ENCODE measurements around the gene HNF1B. TPM values are rescaled to one million over a fixed set of nuclear protein-coding genes. Genes with fewer than 3 reads are reported as not detected.

HNF1B gene
- total and polyA plus RNA-seq, 4 experiments from 2014 or later = not detected

DNA sequence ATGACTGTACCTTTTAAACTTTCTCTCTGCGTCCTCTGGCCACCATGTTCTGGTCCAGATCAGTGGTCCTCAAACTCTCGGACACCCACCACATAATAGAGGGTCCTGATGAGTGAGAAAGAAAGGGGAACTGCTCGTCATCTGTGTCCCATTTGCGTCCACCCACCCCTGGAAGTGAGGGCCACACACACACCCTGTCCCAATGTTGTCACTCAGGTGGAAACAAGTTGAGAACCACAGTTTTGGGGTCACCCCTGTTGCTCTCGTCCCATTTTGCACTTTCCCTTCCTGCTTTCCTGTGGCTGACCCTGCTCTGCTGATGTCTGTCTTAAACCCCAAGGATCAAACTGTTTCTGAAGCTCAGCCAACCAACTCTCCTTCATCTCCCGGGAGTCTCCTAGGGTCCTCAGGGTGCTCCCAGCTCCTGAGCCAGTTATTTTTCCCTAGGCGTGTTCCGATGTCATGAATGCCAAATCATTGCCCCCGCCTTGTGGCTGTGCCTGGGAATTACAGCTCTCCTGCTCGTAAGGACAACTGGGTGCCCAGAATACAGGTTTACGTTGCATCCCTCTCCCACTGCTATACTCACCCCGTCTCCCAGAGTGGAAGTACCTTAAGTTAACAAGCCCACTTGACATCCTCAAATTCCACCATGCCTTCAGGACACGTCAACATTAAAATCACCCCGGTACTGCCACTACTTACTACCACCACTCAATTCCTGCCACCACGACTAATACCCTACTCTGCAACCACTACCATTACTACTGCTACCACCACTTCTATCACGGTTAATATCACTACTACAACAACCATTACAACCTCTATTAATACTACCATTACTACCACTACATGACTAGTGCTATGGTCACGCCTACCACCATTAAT, 26.0 kb upstream of the HNF1B start:
- intact Hi-C loops (cut with micrococcal nuclease) = no loop called here
- peaks cover 0 to 3% (median 0%) of the 10 kb centered on the region in 8 donors for H3K9me3 Mint-ChIP-seq
- peaks cover 0 to 3% of the 10 kb centered on the region in 2 donors for H3K27me3 Mint-ChIP-seq
- H3K4me3 Mint-ChIP-seq = no peak overlapping the region
- CTCF ChIA-PET (ENCODE audit: partially characterized antibody) = interaction anchor here (0.8 to 1.2 kb wide), 3 partner anchors 16 to 398 kb away, joined by 3 to 4 read pairs (median 3); no protein-coding TSS in a partner anchor
- no peaks in the 10 kb centered on the region for H3K36me3 Mint-ChIP-seq
- no peaks in the 10 kb centered on the region for H3K27me3 ChIP-seq (ENCODE audit: insufficient read depth, low read length)
- H3K4me1 ChIP-seq (ENCODE audit: insufficient read depth, low read length) = peaks cover 8% of the 10 kb centered on the region
- no peaks in the 10 kb centered on the region for H3K36me3 ChIP-seq (ENCODE audit: insufficient read depth, low read length)
- no peak overlapping the region for H3K4me3 ChIP-seq (ENCODE audit: low read length in 2 of 2)
- no peak for DNase-seq
- peaks cover 3 to 10% (median 7%) of the 10 kb centered on the region in 4 donors for H3K4me1 Mint-ChIP-seq
- POLR2A ChIA-PET (ENCODE audit: partially characterized antibody) = no interaction called here
- H3K27ac ChIP-seq (ENCODE audit: low read depth, low read length) = no peak overlapping the region
- H3K9me3 ChIP-seq (ENCODE audit: control insufficient read depth in 1 of 2, low read length in 2 of 2) = no peaks in the 10 kb centered on the region
- H3K27ac Mint-ChIP-seq = no peak overlapping the region

DNA sequence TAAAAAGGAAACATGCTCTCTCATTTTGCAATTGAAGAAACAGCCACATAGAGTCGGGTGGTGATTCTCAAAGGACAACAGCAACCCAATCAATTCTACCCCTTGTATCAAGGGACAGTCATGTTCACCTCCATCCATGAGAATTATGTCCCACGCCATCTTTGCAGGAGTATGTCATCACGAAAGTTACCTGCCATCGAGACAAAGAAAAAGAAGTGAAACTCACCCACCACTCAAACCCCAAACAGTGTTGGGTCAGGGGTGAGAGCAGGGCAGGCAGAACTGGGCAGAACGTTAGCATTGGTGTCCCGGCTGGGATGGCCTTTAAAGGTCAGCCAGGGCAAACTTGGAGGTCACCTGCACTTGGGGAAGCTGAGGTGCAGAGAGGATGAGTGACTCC, 24.2 kb upstream of the HNF1B start:
- H3K27ac Mint-ChIP-seq = no peak overlapping the region
- Histone ChIP-seq H3K36me3 (ENCODE audit: insufficient read depth, low read length) (no peaks in the 10 kb centered on the region), H3K4me1 (ENCODE audit: insufficient read depth, low read length) (peaks cover 15% of the 10 kb centered on the region), H3K27ac (ENCODE audit: low read depth, low read length) (no peak overlapping the region), H3K4me3 (ENCODE audit: low read length in 2 of 2) (no peak overlapping the region), H3K9me3 (ENCODE audit: control insufficient read depth in 1 of 2, low read length in 2 of 2) (no peaks in the 10 kb centered on the region), H3K27me3 (ENCODE audit: insufficient read depth, low read length) (no peaks in the 10 kb centered on the region)
- intact Hi-C loops (cut with micrococcal nuclease) = no loop called here
- ChIA-PET POLR2A (ENCODE audit: partially characterized antibody) (no interaction called here), CTCF (ENCODE audit: partially characterized antibody) (no interaction called here)
- peaks cover 0 to 3% (median 0%) of the 10 kb centered on the region in 8 donors for H3K9me3 Mint-ChIP-seq
- peaks cover 7 to 18% (median 13%) of the 10 kb centered on the region in 4 donors for H3K4me1 Mint-ChIP-seq
- peaks cover 2 to 3% of the 10 kb centered on the region in 2 donors for H3K27me3 Mint-ChIP-seq
- no peaks in the 10 kb centered on the region for H3K36me3 Mint-ChIP-seq
- no peak overlapping the region for H3K4me3 Mint-ChIP-seq
- no peak for DNase-seq

DNA sequence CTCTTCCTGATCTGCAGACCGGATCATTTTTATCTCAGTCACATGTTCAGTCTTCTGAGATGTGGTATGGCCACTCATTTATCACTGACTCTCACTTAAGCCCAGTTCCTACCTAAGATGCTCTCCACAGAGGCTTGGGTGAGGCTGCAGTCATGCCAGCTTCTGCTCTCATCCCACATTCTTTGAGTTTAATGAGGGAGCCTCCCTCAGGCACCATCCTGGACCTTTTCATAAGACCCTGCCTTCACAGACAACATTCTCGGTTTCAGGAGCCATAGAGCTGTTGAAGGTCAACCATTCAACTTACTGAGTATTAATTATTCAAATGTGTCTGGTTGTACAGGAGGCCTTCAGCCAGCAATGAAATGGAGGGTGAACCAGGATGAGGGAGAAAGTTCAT, 23.6 kb upstream of the HNF1B start:
- intact Hi-C loops (cut with micrococcal nuclease) = no loop called here
- Mint-ChIP-seq H3K9me3 (peaks cover 0 to 3% (median 0%) of the 10 kb centered on the region in 8 donors), H3K27me3 (peaks cover 3 to 4% of the 10 kb centered on the region in 2 donors), H3K36me3 (no peaks in the 10 kb centered on the region), H3K4me1 (peaks cover 7 to 19% (median 12%) of the 10 kb centered on the region in 4 donors), H3K4me3 (no peak overlapping the region), H3K27ac (no peak overlapping the region)
- peaks cover 16% of the 10 kb centered on the region for H3K4me1 ChIP-seq (ENCODE audit: insufficient read depth, low read length)
- no peaks in the 10 kb centered on the region for H3K36me3 ChIP-seq (ENCODE audit: insufficient read depth, low read length)
- H3K9me3 ChIP-seq (ENCODE audit: control insufficient read depth in 1 of 2, low read length in 2 of 2) = no peaks in the 10 kb centered on the region
- ChIA-PET POLR2A (ENCODE audit: partially characterized antibody) (no interaction called here), CTCF (ENCODE audit: partially characterized antibody) (no interaction called here)
- H3K27ac ChIP-seq (ENCODE audit: low read depth, low read length) = no peak overlapping the region
- DNase-seq = no peak
- no peaks in the 10 kb centered on the region for H3K27me3 ChIP-seq (ENCODE audit: insufficient read depth, low read length)
- H3K4me3 ChIP-seq (ENCODE audit: low read length in 2 of 2) = no peak overlapping the region

DNA sequence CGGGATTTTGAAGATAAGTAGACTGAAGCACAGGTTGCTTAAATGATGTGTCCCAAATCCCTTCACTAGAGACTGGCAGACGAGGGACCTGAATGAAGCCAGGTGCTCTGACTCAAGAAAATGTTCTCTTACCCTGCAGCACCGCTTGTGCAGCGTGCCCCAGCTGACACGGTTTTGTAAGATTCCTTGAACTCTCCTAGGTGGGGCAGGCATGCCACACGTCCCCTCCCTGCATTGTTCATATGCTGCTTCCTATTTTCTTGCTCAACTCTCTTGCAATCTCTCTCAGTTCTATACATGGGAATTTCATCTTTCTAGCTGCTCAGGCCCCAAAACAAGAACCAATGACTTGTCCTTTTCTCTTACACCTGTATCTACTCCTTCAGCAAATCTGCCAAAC, 22.1 kb upstream of the HNF1B start:
- no peak for DNase-seq
- Mint-ChIP-seq H3K9me3 (peaks cover 0 to 3% (median 0%) of the 10 kb centered on the region in 8 donors), H3K36me3 (no peaks in the 10 kb centered on the region), H3K4me1 (peaks cover 7 to 19% (median 13%) of the 10 kb centered on the region in 4 donors), H3K4me3 (peak overlapping the region in 1 of 8 donors; percentile 19), H3K27ac (peak overlapping the region in 1 of 7 donors; percentile 3), H3K27me3 (peaks cover 9 to 12% of the 10 kb centered on the region in 2 donors)
- H3K27me3 ChIP-seq (ENCODE audit: insufficient read depth, low read length) = peaks cover 5% of the 10 kb centered on the region
- no peaks in the 10 kb centered on the region for H3K36me3 ChIP-seq (ENCODE audit: insufficient read depth, low read length)
- no peaks in the 10 kb centered on the region for H3K9me3 ChIP-seq (ENCODE audit: control insufficient read depth in 1 of 2, low read length in 2 of 2)
- peaks cover 16% of the 10 kb centered on the region for H3K4me1 ChIP-seq (ENCODE audit: insufficient read depth, low read length)
- H3K27ac ChIP-seq (ENCODE audit: low read depth, low read length) = no peak overlapping the region
- CTCF ChIA-PET (ENCODE audit: partially characterized antibody) = no interaction called here
- intact Hi-C loops (cut with micrococcal nuclease) = no loop called here
- POLR2A ChIA-PET (ENCODE audit: partially characterized antibody) = no interaction called here
- no peak overlapping the region for H3K4me3 ChIP-seq (ENCODE audit: low read length in 2 of 2)

DNA sequence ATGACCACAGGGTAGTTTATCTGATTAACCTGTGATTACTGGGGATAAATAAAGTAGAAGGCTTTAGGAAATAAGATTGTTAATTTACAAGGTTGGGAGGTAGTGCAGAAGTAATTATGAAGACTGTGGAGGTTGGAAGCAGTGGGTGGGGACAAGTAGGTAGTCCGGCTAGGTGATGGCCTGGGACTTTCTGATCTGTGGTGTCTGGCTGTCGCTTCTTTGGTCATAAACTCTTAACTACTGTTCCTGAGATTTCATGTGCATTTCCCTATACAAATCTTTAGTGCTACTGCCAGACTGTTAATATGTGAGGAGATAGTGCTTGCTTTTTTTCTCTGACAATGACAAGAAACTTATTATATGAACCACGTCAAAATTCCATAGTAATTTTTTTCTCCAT, 19.5 kb upstream of the HNF1B start:
- intact Hi-C loops (cut with micrococcal nuclease) = no loop called here
- Mint-ChIP-seq H3K27ac (peak overlapping the region in 3 of 7 donors; percentile 1 to 6 (median 3)), H3K27me3 (peaks cover 17 to 20% of the 10 kb centered on the region in 2 donors), H3K36me3 (no peaks in the 10 kb centered on the region), H3K4me1 (peaks cover 9 to 18% (median 14%) of the 10 kb centered on the region in 4 donors), H3K9me3 (peaks cover 0 to 5% (median 0%) of the 10 kb centered on the region in 8 donors), H3K4me3 (peak overlapping the region in 1 of 8 donors; percentile 73)
- ChIA-PET POLR2A (ENCODE audit: partially characterized antibody) (no interaction called here), CTCF (ENCODE audit: partially characterized antibody) (no interaction called here)
- Histone ChIP-seq H3K4me3 (ENCODE audit: low read length in 2 of 2) (no peak overlapping the region), H3K4me1 (ENCODE audit: insufficient read depth, low read length) (peaks cover 20% of the 10 kb centered on the region), H3K27me3 (ENCODE audit: insufficient read depth, low read length) (peaks cover 5% of the 10 kb centered on the region), H3K9me3 (ENCODE audit: control insufficient read depth in 1 of 2, low read length in 2 of 2) (no peaks in the 10 kb centered on the region), H3K27ac (ENCODE audit: low read depth, low read length) (no peak overlapping the region), H3K36me3 (ENCODE audit: insufficient read depth, low read length) (no peaks in the 10 kb centered on the region)
- peak in 1 of 5 donors; percentile 3 for DNase-seq

DNA sequence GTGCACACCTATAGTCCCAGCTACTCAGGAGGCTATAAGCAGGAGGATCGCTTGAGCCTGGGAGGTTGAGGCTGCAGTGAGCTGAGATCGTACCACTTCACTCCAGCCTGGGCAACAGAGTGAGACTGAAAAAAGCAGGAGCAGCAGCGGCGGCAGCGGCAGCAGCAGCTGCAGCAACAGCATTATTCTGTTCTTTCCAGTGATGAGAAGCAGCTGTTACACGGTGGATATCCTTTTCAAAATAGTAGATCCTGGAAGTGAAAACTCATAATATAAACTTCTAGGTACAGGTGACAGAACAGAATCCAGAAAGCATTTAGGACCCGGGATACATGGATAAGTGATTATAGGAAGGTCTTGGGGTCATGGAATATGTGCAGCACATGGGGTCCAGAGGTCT, 17.8 kb upstream of the HNF1B start:
- Mint-ChIP-seq H3K27ac (no peak overlapping the region), H3K4me1 (peaks cover 9 to 18% (median 14%) of the 10 kb centered on the region in 4 donors), H3K9me3 (peaks cover 0 to 5% (median 0%) of the 10 kb centered on the region in 8 donors), H3K4me3 (no peak overlapping the region), H3K36me3 (no peaks in the 10 kb centered on the region), H3K27me3 (peaks cover 21 to 28% of the 10 kb centered on the region in 2 donors)
- no peak overlapping the region for H3K27ac ChIP-seq (ENCODE audit: low read depth, low read length)
- no peak for DNase-seq
- no peaks in the 10 kb centered on the region for H3K36me3 ChIP-seq (ENCODE audit: insufficient read depth, low read length)
- H3K27me3 ChIP-seq (ENCODE audit: insufficient read depth, low read length) = peaks cover 5% of the 10 kb centered on the region
- ChIA-PET POLR2A (ENCODE audit: partially characterized antibody) (interaction anchor here (0.6 kb wide), 1 partner anchor 1312 kb away, joined by 3 read pairs; no protein-coding TSS in a partner anchor), CTCF (ENCODE audit: partially characterized antibody) (no interaction called here)
- no peak overlapping the region for H3K4me3 ChIP-seq (ENCODE audit: low read length in 2 of 2)
- intact Hi-C loops (cut with micrococcal nuclease) = no loop called here
- H3K9me3 ChIP-seq (ENCODE audit: control insufficient read depth in 1 of 2, low read length in 2 of 2) = no peaks in the 10 kb centered on the region
- H3K4me1 ChIP-seq (ENCODE audit: insufficient read depth, low read length) = peaks cover 20% of the 10 kb centered on the region

DNA sequence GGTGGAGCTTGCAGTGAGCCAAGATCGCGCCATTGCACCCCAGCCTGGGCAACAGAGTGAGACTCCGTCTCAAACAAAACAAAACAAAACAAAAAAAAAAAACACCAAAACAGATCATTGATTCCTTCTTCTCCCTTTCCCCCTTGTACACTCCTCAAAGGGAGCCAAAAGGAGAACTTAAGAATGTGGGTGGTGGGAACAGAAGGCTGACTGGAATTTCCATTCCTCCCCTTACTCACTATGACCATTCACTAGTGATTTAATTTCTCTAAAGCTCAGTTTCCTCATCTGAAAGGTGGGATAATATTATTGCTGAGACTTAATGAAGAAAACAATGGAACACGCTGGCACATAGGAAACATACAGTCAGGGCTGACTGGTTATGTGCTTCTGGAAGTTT, 17.1 kb upstream of the HNF1B start:
- H3K27me3 Mint-ChIP-seq = peaks cover 19 to 28% of the 10 kb centered on the region in 2 donors
- H3K4me3 Mint-ChIP-seq = no peak overlapping the region

More for the DNA sequence above, 17.1 kb upstream of the HNF1B start:
- intact Hi-C loops (cut with micrococcal nuclease) = no loop called here
- POLR2A ChIA-PET (ENCODE audit: partially characterized antibody) = no interaction called here
- H3K36me3 Mint-ChIP-seq = no peaks in the 10 kb centered on the region
- H3K27ac Mint-ChIP-seq = no peak overlapping the region
- DNase-seq = no peak
- peaks cover 9 to 18% (median 14%) of the 10 kb centered on the region in 4 donors for H3K4me1 Mint-ChIP-seq
- peaks cover 20% of the 10 kb centered on the region for H3K4me1 ChIP-seq (ENCODE audit: insufficient read depth, low read length)
- no peak overlapping the region for H3K27ac ChIP-seq (ENCODE audit: low read depth, low read length)
- H3K27me3 ChIP-seq (ENCODE audit: insufficient read depth, low read length) = peaks cover 5% of the 10 kb centered on the region
- no peaks in the 10 kb centered on the region for H3K9me3 ChIP-seq (ENCODE audit: control insufficient read depth in 1 of 2, low read length in 2 of 2)
- H3K36me3 ChIP-seq (ENCODE audit: insufficient read depth, low read length) = no peaks in the 10 kb centered on the region
- CTCF ChIA-PET (ENCODE audit: partially characterized antibody) = no interaction called here
- peaks cover 0 to 2% (median 0%) of the 10 kb centered on the region in 8 donors for H3K9me3 Mint-ChIP-seq
- no peak overlapping the region for H3K4me3 ChIP-seq (ENCODE audit: low read length in 2 of 2)

Data from CD4-positive, alpha-beta memory T cell (primary cell).